Measurements from ENCODE around the gene SETBP1.
A peak's percentile ranks its signal among the peaks of the same experiment; 100 is the strongest.

SETBP1 gene

GRCh38 chr18:44733069-44733753 lies 52.5 kb downstream of the SETBP1 start:
- no peak for DNase-seq

GRCh38 chr18:44733754-44734465 lies 53.2 kb downstream of the SETBP1 start:
- DNase-seq = no peak

GRCh38 chr18:44735096-44735495 lies 54.4 kb downstream of the SETBP1 start:
- DNase-seq = no peak

- peak; percentile 19 for DNase-seq
Observed at GRCh38 chr18:44736664-44737380, 56.1 kb downstream of the SETBP1 start.

GRCh38 chr18:44737623-44738022 lies 56.9 kb downstream of the SETBP1 start:
- no peak for DNase-seq

GRCh38 chr18:44740000-44740399 lies 59.3 kb downstream of the SETBP1 start:
- DNase-seq = no peak

- DNase-seq = no peak
Observed at GRCh38 chr18:44741085-44741484, 60.4 kb downstream of the SETBP1 start.

- DNase-seq = no peak
Observed at GRCh38 chr18:44741511-44741910, 60.8 kb downstream of the SETBP1 start.

GRCh38 chr18:44742126-44742525 lies 61.4 kb downstream of the SETBP1 start:
- no peak for DNase-seq

- DNase-seq = no peak
Observed at GRCh38 chr18:44742718-44743311, 62.1 kb downstream of the SETBP1 start.

- DNase-seq = no peak
Observed at GRCh38 chr18:44743631-44744030, 62.9 kb downstream of the SETBP1 start.

- no peak for DNase-seq
Observed at GRCh38 chr18:44744161-44745121, 63.8 kb downstream of the SETBP1 start.

- DNase-seq = no peak
Observed at GRCh38 chr18:44747157-44747556, 66.5 kb downstream of the SETBP1 start.

- DNase-seq = no peak
Observed at GRCh38 chr18:44748582-44748981, 67.9 kb downstream of the SETBP1 start.

GRCh38 chr18:44750774-44751173 lies 70.1 kb downstream of the SETBP1 start:
- DNase-seq = no peak

GRCh38 chr18:44754567-44754966 lies 73.9 kb downstream of the SETBP1 start:
- no peak for DNase-seq

- no peak for DNase-seq
Observed at GRCh38 chr18:44758861-44759631, 78.4 kb downstream of the SETBP1 start.

GRCh38 chr18:44759925-44760342 lies 79.2 kb downstream of the SETBP1 start:
- no peak for DNase-seq

GRCh38 chr18:44761812-44762211 lies 81.1 kb downstream of the SETBP1 start:
- DNase-seq = no peak

- no peak for DNase-seq
Observed at GRCh38 chr18:44763327-44763726, 82.6 kb downstream of the SETBP1 start.

- DNase-seq = no peak
Observed at GRCh38 chr18:44764863-44765262, 84.2 kb downstream of the SETBP1 start.
